ENCODE results near the gene MYNN. TPM values are rescaled to one million over a fixed set of nuclear protein-coding genes. Genes with fewer than 3 reads are reported as not detected.

MYNN gene
- total RNA-seq, 1 experiment from 2014 or later: 12.9 TPM

DNA sequence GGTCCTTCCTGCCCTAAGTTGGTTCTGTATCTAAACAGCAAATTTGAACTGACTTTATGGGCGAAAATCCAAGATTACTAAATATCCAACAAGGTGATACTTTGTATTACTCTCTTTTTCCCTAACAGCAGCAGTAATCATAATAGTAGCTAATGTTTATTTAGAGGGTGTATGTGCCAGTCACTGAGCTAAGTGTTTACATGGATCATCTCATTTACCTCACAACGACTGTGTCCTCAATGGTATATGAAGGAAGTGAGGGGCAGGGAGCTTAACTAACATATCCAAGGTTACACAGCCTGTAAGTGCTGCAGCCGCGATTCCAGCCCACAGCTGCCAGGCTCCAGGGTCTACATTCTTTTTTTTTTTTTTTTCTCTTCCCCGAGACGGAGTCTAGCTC is 49.8 kb downstream of the MYNN start:
- H3K9me2 ChIP-seq (replicated peaks; ENCODE audit: low read length): no peaks in the 10 kb centered on the region
- no TSS peak for BruUV-seq (replicated peaks)
- POLR2A ChIA-PET (ENCODE audit: unreplicated experiment): no interaction called here
- CTCF ChIA-PET: no interaction called here
- no peaks in the 10 kb centered on the region for H4K20me1 ChIP-seq (ENCODE audit: low read length)
- H3K4me3 ChIP-seq (ENCODE audit: low read length): no peak overlapping the region
- H3K4me1 ChIP-seq (ENCODE audit: insufficient read depth, low read length): no peaks in the 10 kb centered on the region
- DNase-seq: no peak
- H3K4me2 ChIP-seq (ENCODE audit: low read length): no peak overlapping the region
- H3K9me3 ChIP-seq (ENCODE audit: low read length): no peaks in the 10 kb centered on the region
- ATAC-seq: no peak
- no peak overlapping the region for H2AFZ ChIP-seq (ENCODE audit: low read length)
- no peak overlapping the region for H3K27ac ChIP-seq (ENCODE audit: low read length)
- TF ChIP-seq EZH2 (IDR thresholded peaks at IDR 0.05; ENCODE audit: low read length, unreplicated experiment) (no peak), EZH2phosphoT487 (IDR thresholded peaks at IDR 0.05; ENCODE audit: borderline replicate concordance, low read length) (no peak)
- TF ChIP-seq, protein P1, sequence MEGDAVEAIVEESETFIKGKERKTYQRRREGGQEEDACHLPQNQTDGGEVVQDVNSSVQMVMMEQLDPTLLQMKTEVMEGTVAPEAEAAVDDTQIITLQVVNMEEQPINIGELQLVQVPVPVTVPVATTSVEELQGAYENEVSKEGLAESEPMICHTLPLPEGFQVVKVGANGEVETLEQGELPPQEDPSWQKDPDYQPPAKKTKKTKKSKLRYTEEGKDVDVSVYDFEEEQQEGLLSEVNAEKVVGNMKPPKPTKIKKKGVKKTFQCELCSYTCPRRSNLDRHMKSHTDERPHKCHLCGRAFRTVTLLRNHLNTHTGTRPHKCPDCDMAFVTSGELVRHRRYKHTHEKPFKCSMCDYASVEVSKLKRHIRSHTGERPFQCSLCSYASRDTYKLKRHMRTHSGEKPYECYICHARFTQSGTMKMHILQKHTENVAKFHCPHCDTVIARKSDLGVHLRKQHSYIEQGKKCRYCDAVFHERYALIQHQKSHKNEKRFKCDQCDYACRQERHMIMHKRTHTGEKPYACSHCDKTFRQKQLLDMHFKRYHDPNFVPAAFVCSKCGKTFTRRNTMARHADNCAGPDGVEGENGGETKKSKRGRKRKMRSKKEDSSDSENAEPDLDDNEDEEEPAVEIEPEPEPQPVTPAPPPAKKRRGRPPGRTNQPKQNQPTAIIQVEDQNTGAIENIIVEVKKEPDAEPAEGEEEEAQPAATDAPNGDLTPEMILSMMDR (conservative IDR thresholded peaks at IDR 0.05; ENCODE audit: low read depth, low read length): no peak
- no peaks in the 10 kb centered on the region for H3F3A ChIP-seq (ENCODE audit: low read length, unreplicated experiment)
- H3K27me3 ChIP-seq (ENCODE audit: low read length): no peaks in the 10 kb centered on the region
- H3K79me2 ChIP-seq (ENCODE audit: low read length): no peaks in the 10 kb centered on the region
- no peak overlapping the region for H3K9ac ChIP-seq (ENCODE audit: low read length)
- no peaks in the 10 kb centered on the region for H3K36me3 ChIP-seq (ENCODE audit: low read depth, low read length)
- intact Hi-C loops (cut with micrococcal nuclease): no loop called here

DNA sequence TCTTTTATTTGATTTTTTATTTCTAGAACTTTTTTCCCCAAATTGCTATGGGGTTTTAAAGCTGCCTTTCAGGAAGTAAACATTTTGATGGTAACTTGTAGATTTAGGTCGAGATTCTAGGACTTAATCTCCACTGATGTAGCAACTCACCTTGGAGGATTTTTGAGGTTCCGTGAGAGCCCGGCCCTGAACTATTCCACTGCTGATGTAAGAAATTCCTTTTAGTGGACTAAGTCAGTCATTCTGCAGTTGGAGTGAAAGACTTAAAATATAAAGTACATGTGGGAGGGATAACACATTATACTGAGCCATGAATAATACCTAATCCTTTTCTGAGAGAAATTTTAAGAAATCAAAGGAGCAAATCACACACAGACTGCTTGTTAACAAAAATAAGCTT is 52.1 kb downstream of the MYNN start:
- Histone ChIP-seq H3K4me3 (ENCODE audit: low read length) (no peak overlapping the region), H3K79me2 (ENCODE audit: low read length) (no peaks in the 10 kb centered on the region), H3K27ac (ENCODE audit: low read length) (no peak overlapping the region), H3K9me3 (ENCODE audit: low read length) (no peaks in the 10 kb centered on the region), H3K4me2 (ENCODE audit: low read length) (no peak overlapping the region), H2AFZ (ENCODE audit: low read length) (no peak overlapping the region), H3K9me2 (replicated peaks; ENCODE audit: low read length) (no peaks in the 10 kb centered on the region), H3K9ac (ENCODE audit: low read length) (no peak overlapping the region), H3K4me1 (ENCODE audit: insufficient read depth, low read length) (no peaks in the 10 kb centered on the region), H3F3A (ENCODE audit: low read length, unreplicated experiment) (no peaks in the 10 kb centered on the region), H3K36me3 (ENCODE audit: low read depth, low read length) (no peaks in the 10 kb centered on the region), H3K27me3 (ENCODE audit: low read length) (no peaks in the 10 kb centered on the region), H4K20me1 (ENCODE audit: low read length) (no peaks in the 10 kb centered on the region)
- TF ChIP-seq, protein P1 (conservative IDR thresholded peaks at IDR 0.05; ENCODE audit: low read depth, low read length): no peak
- no peak for TF ChIP-seq EZH2phosphoT487 (IDR thresholded peaks at IDR 0.05; ENCODE audit: borderline replicate concordance, low read length)
- no peak for TF ChIP-seq EZH2 (IDR thresholded peaks at IDR 0.05; ENCODE audit: low read length, unreplicated experiment)
- intact Hi-C loops (cut with micrococcal nuclease): no loop called here
- no TSS peak for BruUV-seq (replicated peaks)
- CTCF ChIA-PET: no interaction called here
- ATAC-seq (no peak), DNase-seq (no peak)
- POLR2A ChIA-PET (ENCODE audit: unreplicated experiment): no interaction called here

DNA sequence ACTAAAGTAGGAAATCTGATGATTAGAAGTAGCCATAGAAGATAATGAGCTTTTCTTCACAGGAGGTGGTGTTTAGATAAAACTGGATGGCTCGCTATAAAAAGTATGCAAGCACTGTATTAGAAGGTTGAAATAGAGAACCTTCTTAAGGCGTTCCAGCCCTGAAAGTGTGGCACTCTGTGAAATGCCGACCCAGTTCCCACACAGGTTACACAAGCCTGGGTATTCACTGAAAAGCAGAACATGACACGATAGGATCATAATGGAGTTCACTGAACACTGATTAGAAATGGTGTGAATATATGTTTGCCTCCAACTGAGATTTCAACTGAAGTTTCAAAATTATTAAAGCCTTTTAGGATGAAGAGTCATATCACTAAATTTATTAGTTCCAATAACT is 54.5 kb downstream of the MYNN start:
- Histone ChIP-seq H3K4me3 (ENCODE audit: low read length) (no peak overlapping the region), H3K36me3 (ENCODE audit: low read depth, low read length) (no peaks in the 10 kb centered on the region), H3K9me2 (replicated peaks; ENCODE audit: low read length) (no peaks in the 10 kb centered on the region), H3K79me2 (ENCODE audit: low read length) (no peaks in the 10 kb centered on the region), H2AFZ (ENCODE audit: low read length) (no peak overlapping the region), H3K4me1 (ENCODE audit: insufficient read depth, low read length) (no peaks in the 10 kb centered on the region), H3K27ac (ENCODE audit: low read length) (no peak overlapping the region), H3F3A (ENCODE audit: low read length, unreplicated experiment) (no peaks in the 10 kb centered on the region), H4K20me1 (ENCODE audit: low read length) (no peaks in the 10 kb centered on the region), H3K4me2 (ENCODE audit: low read length) (no peak overlapping the region), H3K9me3 (ENCODE audit: low read length) (no peaks in the 10 kb centered on the region), H3K27me3 (ENCODE audit: low read length) (no peaks in the 10 kb centered on the region), H3K9ac (ENCODE audit: low read length) (no peak overlapping the region)
- no TSS peak for BruUV-seq (replicated peaks)
- ATAC-seq (no peak), DNase-seq (no peak)
- CTCF ChIA-PET: no interaction called here
- POLR2A ChIA-PET (ENCODE audit: unreplicated experiment): no interaction called here
- TF ChIP-seq EZH2phosphoT487 (IDR thresholded peaks at IDR 0.05; ENCODE audit: borderline replicate concordance, low read length): no peak
- no peak for TF ChIP-seq EZH2 (IDR thresholded peaks at IDR 0.05; ENCODE audit: low read length, unreplicated experiment)
- TF ChIP-seq, protein P1 (conservative IDR thresholded peaks at IDR 0.05; ENCODE audit: low read depth, low read length): no peak
- intact Hi-C loops (cut with micrococcal nuclease): no loop called here
